ENCODE results near the gene FAM13C.

Gene FAM13C

DNA sequence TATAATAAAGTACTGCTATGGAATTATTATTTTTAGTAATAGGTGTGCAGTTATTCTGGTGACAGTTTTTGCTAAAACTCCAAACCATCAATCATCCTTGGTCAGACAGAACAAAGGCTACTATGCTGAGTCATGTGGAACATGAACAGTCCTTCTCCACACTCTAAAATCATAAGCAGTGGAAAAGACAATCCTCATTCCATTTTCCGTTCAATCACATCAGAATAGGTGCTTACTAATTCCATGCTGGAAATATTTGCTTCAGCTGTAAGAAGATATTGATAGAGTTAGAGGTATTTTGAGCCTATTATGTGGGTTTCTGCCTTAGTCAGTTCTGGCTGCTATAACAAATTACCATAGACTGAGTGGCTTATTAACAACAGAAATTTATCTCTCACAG lies 82.9 kb downstream of the FAM13C start:
- Histone ChIP-seq H3K4me3 (ENCODE audit: low read length) (no peak overlapping the region), H3K27me3 (ENCODE audit: control insufficient read depth, low read length) (no peaks in the 10 kb centered on the region), H3F3A (ENCODE audit: control insufficient read depth, insufficient read depth) (no peaks in the 10 kb centered on the region), H3K4me1 (ENCODE audit: control insufficient read depth, low read length) (no peaks in the 10 kb centered on the region), H3K79me2 (ENCODE audit: control insufficient read depth, low read length) (no peaks in the 10 kb centered on the region), H4K20me1 (ENCODE audit: control insufficient read depth, insufficient read depth, low read depth, low read length) (no peaks in the 10 kb centered on the region), H3K9me2 (replicated peaks; ENCODE audit: control insufficient read depth, low read length) (no peaks in the 10 kb centered on the region), H3K36me3 (ENCODE audit: control insufficient read depth, low read length) (no peaks in the 10 kb centered on the region), H3K4me2 (ENCODE audit: low read length) (no peak overlapping the region), H3K27ac (ENCODE audit: low read depth, low read length) (no peak overlapping the region), H3K9me3 (ENCODE audit: control insufficient read depth, insufficient read depth, low read length) (no peaks in the 10 kb centered on the region)
- TF ChIP-seq CTCF (IDR thresholded peaks at IDR 0.05; ENCODE audit: low read depth, low read length, poor library complexity, severe bottlenecking) (no peak), EZH2phosphoT487 (IDR thresholded peaks at IDR 0.05; ENCODE audit: borderline replicate concordance, low read length) (no peak)

DNA sequence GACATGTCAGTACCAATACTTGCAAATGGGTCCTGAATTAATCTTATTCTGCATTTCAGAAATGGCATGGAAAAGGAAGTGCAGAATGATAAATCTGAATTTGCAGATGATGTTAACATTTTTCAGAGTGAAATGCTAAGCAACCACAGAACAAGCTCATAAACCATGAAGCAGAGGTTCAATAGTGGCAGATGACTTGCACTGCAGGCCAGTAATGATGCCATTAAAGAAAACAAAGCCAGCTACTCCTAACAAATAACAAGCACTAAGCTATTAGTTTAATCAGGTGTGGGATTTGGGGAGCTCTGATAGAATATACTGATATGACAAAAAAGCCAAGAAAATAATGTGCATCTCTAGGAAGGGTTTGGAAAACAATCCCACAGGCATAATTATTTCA lies 85.4 kb downstream of the FAM13C start:
- TF ChIP-seq CTCF (IDR thresholded peaks at IDR 0.05; ENCODE audit: low read depth, low read length, poor library complexity, severe bottlenecking): no peak
- no peaks in the 10 kb centered on the region for H3K79me2 ChIP-seq (ENCODE audit: control insufficient read depth, low read length)
- no peak overlapping the region for H3K4me2 ChIP-seq (ENCODE audit: low read length)
- no peaks in the 10 kb centered on the region for H3K36me3 ChIP-seq (ENCODE audit: control insufficient read depth, low read length)
- H3F3A ChIP-seq (ENCODE audit: control insufficient read depth, insufficient read depth): no peaks in the 10 kb centered on the region
- no peaks in the 10 kb centered on the region for H3K4me1 ChIP-seq (ENCODE audit: control insufficient read depth, low read length)
- no peaks in the 10 kb centered on the region for H3K9me3 ChIP-seq (ENCODE audit: control insufficient read depth, insufficient read depth, low read length)
- H3K27me3 ChIP-seq (ENCODE audit: control insufficient read depth, low read length): no peaks in the 10 kb centered on the region
- no peak overlapping the region for H3K4me3 ChIP-seq (ENCODE audit: low read length)
- H4K20me1 ChIP-seq (ENCODE audit: control insufficient read depth, insufficient read depth, low read depth, low read length): no peaks in the 10 kb centered on the region
- no peak overlapping the region for H3K27ac ChIP-seq (ENCODE audit: low read depth, low read length)
- no peaks in the 10 kb centered on the region for H3K9me2 ChIP-seq (replicated peaks; ENCODE audit: control insufficient read depth, low read length)

DNA sequence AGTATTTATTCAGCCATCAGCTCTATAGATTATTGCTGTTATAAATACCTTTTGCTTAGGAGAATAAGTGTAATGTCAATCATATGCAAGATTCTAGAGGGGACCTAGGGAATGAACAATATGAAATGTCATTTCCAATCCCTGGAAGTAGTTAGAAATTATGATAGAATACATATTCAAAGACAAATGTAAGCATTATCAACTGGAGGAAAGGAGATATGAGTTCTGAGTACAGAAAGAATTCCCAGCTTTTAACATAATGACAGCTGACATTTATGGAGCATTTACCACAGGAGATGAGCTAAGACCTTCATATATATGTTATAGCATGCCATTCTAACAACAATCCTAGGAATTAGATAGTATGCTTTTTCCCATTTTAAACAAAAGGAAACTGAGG lies 86.2 kb downstream of the FAM13C start:
- no peaks in the 10 kb centered on the region for H3K9me3 ChIP-seq (ENCODE audit: control insufficient read depth, insufficient read depth, low read length)
- no peaks in the 10 kb centered on the region for H3F3A ChIP-seq (ENCODE audit: control insufficient read depth, insufficient read depth)
- H3K4me1 ChIP-seq (ENCODE audit: control insufficient read depth, low read length): no peaks in the 10 kb centered on the region
- H3K4me3 ChIP-seq (ENCODE audit: low read length): no peak overlapping the region
- no peaks in the 10 kb centered on the region for H3K79me2 ChIP-seq (ENCODE audit: control insufficient read depth, low read length)
- no peak for TF ChIP-seq EZH2phosphoT487 (IDR thresholded peaks at IDR 0.05; ENCODE audit: borderline replicate concordance, low read length)
- no peak for TF ChIP-seq CTCF (IDR thresholded peaks at IDR 0.05; ENCODE audit: low read depth, low read length, poor library complexity, severe bottlenecking)
- H3K36me3 ChIP-seq (ENCODE audit: control insufficient read depth, low read length): no peaks in the 10 kb centered on the region
- H4K20me1 ChIP-seq (ENCODE audit: control insufficient read depth, insufficient read depth, low read depth, low read length): no peaks in the 10 kb centered on the region
- H3K27ac ChIP-seq (ENCODE audit: low read depth, low read length): no peak overlapping the region
- H3K4me2 ChIP-seq (ENCODE audit: low read length): no peak overlapping the region
- no peaks in the 10 kb centered on the region for H3K27me3 ChIP-seq (ENCODE audit: control insufficient read depth, low read length)
- H3K9me2 ChIP-seq (replicated peaks; ENCODE audit: control insufficient read depth, low read length): no peaks in the 10 kb centered on the region

DNA sequence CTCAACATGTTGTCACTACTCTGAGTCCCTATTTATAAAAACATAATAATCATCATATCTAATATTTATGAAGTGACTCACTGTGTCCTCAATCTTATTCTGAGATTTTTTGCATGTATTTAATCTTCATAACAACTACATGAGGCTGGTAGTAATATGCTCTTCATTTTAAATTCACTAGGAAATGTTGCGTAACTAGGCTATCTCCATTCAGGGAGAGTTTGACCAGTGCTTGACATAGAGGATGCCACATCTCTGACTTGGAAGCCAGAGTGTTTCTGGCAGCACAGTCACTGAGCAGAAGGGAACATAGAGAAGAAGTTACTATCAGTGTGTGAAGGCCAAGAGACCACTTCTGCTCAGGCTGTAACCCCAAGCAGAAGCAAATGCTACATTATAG lies 88.9 kb downstream of the FAM13C start:
- no peak for TF ChIP-seq CTCF (IDR thresholded peaks at IDR 0.05; ENCODE audit: low read depth, low read length, poor library complexity, severe bottlenecking)
- no peak for TF ChIP-seq EZH2phosphoT487 (IDR thresholded peaks at IDR 0.05; ENCODE audit: borderline replicate concordance, low read length)
- Histone ChIP-seq H3K4me3 (ENCODE audit: low read length) (no peak overlapping the region), H3F3A (ENCODE audit: control insufficient read depth, insufficient read depth) (no peaks in the 10 kb centered on the region), H3K27me3 (ENCODE audit: control insufficient read depth, low read length) (no peaks in the 10 kb centered on the region), H3K9me2 (replicated peaks; ENCODE audit: control insufficient read depth, low read length) (no peaks in the 10 kb centered on the region), H3K4me1 (ENCODE audit: control insufficient read depth, low read length) (no peaks in the 10 kb centered on the region), H3K27ac (ENCODE audit: low read depth, low read length) (no peak overlapping the region), H3K9me3 (ENCODE audit: control insufficient read depth, insufficient read depth, low read length) (no peaks in the 10 kb centered on the region), H3K4me2 (ENCODE audit: low read length) (no peak overlapping the region), H4K20me1 (ENCODE audit: control insufficient read depth, insufficient read depth, low read depth, low read length) (no peaks in the 10 kb centered on the region), H3K79me2 (ENCODE audit: control insufficient read depth, low read length) (no peaks in the 10 kb centered on the region), H3K36me3 (ENCODE audit: control insufficient read depth, low read length) (no peaks in the 10 kb centered on the region)

Measured in DOHH2 (cell line).